H1 (cell line): ENCODE results near the gene SPTSSB. TPM values are rescaled to one million over a fixed set of nuclear protein-coding genes. Genes with fewer than 3 reads are reported as not detected.

Experiments used
- CHD2 ChIP-seq: IDR thresholded peaks from 2 replicates; pipeline ENCODE4 v1.6.1; 2012; ENCODE audit warnings: low read length, improper control_type of control experiment
- CHD7 ChIP-seq: fragments of 300-600 bp; sonication (generic); IDR thresholded peaks from 2 replicates; pipeline ENCODE4 v1.7.1; 2012; ENCODE audit warnings: low read length, moderate library complexity, mild to moderate bottlenecking, inconsistent platforms; ENCODE audit not compliant: insufficient replicate concordance
- SP1 ChIP-seq: IDR thresholded peaks from 2 replicates; pipeline ENCODE4 v1.6.1; 2011; ENCODE audit warnings: low read depth, low read length
- SUZ12 ChIP-seq: fragments of 200-600 bp; sonication (generic); IDR thresholded peaks from 2 replicates; pipeline ENCODE4 v1.6.1; 2012; ENCODE audit warnings: mild to moderate bottlenecking, inconsistent platforms, low read length, moderate library complexity, mixed read lengths
- TAF1 ChIP-seq: IDR thresholded peaks from 2 replicates; pipeline ENCODE4 v1.6.1; 2011; ENCODE audit warnings: mild to moderate bottlenecking, low read depth, low read length
- polyA plus RNA-seq, 7 experiments: library from polyadenylated mRNA; depleted of rRNA in 3 of 7; stranded (reverse) in 5 of 7; unstranded in 2 of 7; fragments of >200 nt in 5 of 7; fragments of 200-250 nt in 2 of 7; gene quantifications; 1 replicate in 5 of 7; 2 replicates in 1 of 7; 4 replicates in 1 of 7; pipeline versions ENCODE4 v1.2.1 to v1.2.3, GENCODE V29; 2011 to 2013; ENCODE audit warnings: missing spikeins in 2 of 7, mixed read lengths in 2 of 7
- total RNA-seq: library from RNA; stranded (reverse); fragmentation: NEBNext Ultra II Directional; extraction: Animal tissue kit (Norgen Biotek cat#: 25700); gene quantifications from 2 replicates; pipeline ENCODE4 v1.2.1, GENCODE V29; 2021

Gene SPTSSB
- total and polyA plus RNA-seq, 2 of the 8 experiments (the other 6 are each of a cell fraction or from before 2014, with no cell fraction given): 33.4 to 52.5 TPM

- no peak for TF ChIP-seq CHD7
- no peak for TF ChIP-seq TAF1
- no peak for TF ChIP-seq CHD2
- no peak for TF ChIP-seq SUZ12
- TF ChIP-seq SP1: no peak
Observed at GRCh38 chr3:161314836-161315395, 56.4 kb downstream of the SPTSSB start (continued).
